H1 (cell line): ENCODE results near the gene PTPRF.

Source experiments
- EP300 ChIP-seq, 2 experiments: IDR thresholded peaks; 1 replicate in 1 of 2; 2 replicates in 1 of 2; pipeline ENCODE4 v1.6.1; 2011 to 2012; ENCODE audit warnings: low read depth in 2 of 2, low read length in 2 of 2, mild to moderate bottlenecking in 2 of 2, borderline replicate concordance in 1 of 2, inconsistent platforms in 1 of 2, moderate library complexity in 1 of 2
- EZH2 ChIP-seq: fragments of 200-600 bp; sonication (generic); IDR thresholded peaks from 2 replicates; pipeline ENCODE4 v1.7.1; 2012; ENCODE audit warnings: low read depth, mild to moderate bottlenecking, moderate library complexity, low read length, inconsistent platforms; ENCODE audit not compliant: severe bottlenecking
- FOSL1 ChIP-seq: IDR thresholded peaks from 2 replicates; pipeline ENCODE4 v1.6.1; 2011; ENCODE audit warnings: mild to moderate bottlenecking, low read depth, low read length, moderate library complexity; ENCODE audit not compliant: insufficient read depth
- JUN ChIP-seq: IDR thresholded peaks from 2 replicates; pipeline ENCODE4 v1.6.1; 2011; ENCODE audit warnings: low read depth, mild to moderate bottlenecking, improper control_type of control experiment, low read length
- MAFK ChIP-seq: IDR thresholded peaks from 2 replicates; pipeline ENCODE4 v1.6.1; 2012; ENCODE audit warnings: low read depth, mild to moderate bottlenecking, improper control_type of control experiment, low read length
- POLR2A ChIP-seq, 2 experiments: IDR thresholded peaks; 1 replicate in 1 of 2; 2 replicates in 1 of 2; pipeline ENCODE4 v1.6.1; 2011; ENCODE audit warnings: low read depth in 2 of 2, low read length in 2 of 2, mild to moderate bottlenecking in 2 of 2; ENCODE audit errors: control extremely low read depth in 1 of 2
- RNF2 ChIP-seq: fragments of 200-900, 300-1000 bp; sonication (generic); IDR thresholded peaks from 2 replicates; pipeline ENCODE4 v1.7.1; 2016; ENCODE audit warnings: borderline replicate concordance, low read depth, mild to moderate bottlenecking, antibody characterized with exemption, low read length; ENCODE audit not compliant: poor library complexity, severe bottlenecking; ENCODE audit errors: missing control alignments
- SIRT6 ChIP-seq: IDR thresholded peaks from one replicate; pipeline ENCODE4 v1.7.1; 2012; ENCODE audit warnings: low read length, inconsistent platforms
- SP1 ChIP-seq: IDR thresholded peaks from 2 replicates; pipeline ENCODE4 v1.6.1; 2011; ENCODE audit warnings: low read depth, low read length
- SP2 ChIP-seq: IDR thresholded peaks from 2 replicates; pipeline ENCODE4 v1.6.1; 2012; ENCODE audit warnings: mild to moderate bottlenecking, low read length, inconsistent platforms
- SUZ12 ChIP-seq: fragments of 200-600 bp; sonication (generic); IDR thresholded peaks from 2 replicates; pipeline ENCODE4 v1.6.1; 2012; ENCODE audit warnings: mild to moderate bottlenecking, inconsistent platforms, low read length, moderate library complexity, mixed read lengths
- TF ChIP-seq, protein P1 (sequence below), 3 experiments: IDR thresholded peaks; 1 replicate in 2 of 3; 2 replicates in 1 of 3; pipeline versions ENCODE4 v1.5.1 to v1.6.1; 2011; ENCODE audit warnings: low read length in 3 of 3, mild to moderate bottlenecking in 3 of 3, inconsistent platforms in 2 of 3, low read depth in 1 of 3, moderate library complexity in 1 of 3; ENCODE audit not compliant: insufficient read depth in 1 of 3; ENCODE audit errors: control extremely low read depth in 1 of 3
- TF ChIP-seq, protein P2 (sequence below): IDR thresholded peaks from 2 replicates; pipeline ENCODE4 v1.6.1; 2012; ENCODE audit warnings: inconsistent platforms
- TF ChIP-seq, protein P3 (sequence below): IDR thresholded peaks from 2 replicates; pipeline ENCODE4 v1.6.1; 2011; ENCODE audit warnings: low read length, improper control_type of control experiment

DNA sequence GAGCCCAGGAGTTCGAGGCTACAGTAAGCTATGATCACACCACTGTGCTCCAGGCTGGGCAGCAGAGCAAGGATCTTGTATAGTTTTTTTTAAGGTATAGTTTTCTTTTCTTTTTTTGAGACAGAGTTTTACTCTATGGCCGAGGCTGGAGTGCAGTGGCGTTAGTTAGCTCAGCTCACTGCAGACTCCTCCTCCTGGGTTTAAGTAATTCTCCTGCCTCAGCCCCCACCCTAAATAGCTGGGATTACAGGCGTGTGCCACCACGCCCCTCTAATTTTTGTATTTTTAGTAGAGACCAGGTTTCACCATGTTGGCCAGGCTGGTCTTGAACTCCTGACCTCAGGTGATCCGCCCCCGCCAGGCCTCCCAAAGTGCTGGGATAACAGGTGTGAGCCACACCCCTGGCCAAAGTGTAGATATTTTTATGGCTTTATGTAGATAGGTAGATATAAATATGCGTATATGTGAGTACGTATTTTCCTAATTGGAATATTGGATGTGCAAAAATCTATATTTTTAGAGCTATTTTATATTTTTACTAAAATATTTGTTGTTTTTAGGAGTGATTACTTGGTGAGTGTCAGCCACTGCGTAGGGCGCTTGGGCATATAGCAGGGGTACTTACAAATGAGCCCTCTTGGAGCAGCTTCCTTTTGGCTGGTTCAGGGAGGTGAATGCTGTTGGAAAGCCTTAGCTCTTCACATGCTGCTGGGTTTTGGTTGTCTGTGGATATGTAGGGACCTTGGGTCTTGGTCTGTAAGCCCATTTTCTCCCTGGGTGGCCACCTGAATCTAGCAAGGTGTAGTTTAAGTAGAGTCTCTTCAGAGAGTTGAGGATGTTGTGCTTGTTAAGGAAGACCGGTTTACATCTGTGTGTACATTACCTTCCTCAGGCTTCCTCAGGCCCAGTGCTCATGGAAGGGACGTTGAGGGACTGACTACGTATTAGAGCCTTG lies 128.8 kb downstream of the PTPRF start:
- TF ChIP-seq, protein P1, sequence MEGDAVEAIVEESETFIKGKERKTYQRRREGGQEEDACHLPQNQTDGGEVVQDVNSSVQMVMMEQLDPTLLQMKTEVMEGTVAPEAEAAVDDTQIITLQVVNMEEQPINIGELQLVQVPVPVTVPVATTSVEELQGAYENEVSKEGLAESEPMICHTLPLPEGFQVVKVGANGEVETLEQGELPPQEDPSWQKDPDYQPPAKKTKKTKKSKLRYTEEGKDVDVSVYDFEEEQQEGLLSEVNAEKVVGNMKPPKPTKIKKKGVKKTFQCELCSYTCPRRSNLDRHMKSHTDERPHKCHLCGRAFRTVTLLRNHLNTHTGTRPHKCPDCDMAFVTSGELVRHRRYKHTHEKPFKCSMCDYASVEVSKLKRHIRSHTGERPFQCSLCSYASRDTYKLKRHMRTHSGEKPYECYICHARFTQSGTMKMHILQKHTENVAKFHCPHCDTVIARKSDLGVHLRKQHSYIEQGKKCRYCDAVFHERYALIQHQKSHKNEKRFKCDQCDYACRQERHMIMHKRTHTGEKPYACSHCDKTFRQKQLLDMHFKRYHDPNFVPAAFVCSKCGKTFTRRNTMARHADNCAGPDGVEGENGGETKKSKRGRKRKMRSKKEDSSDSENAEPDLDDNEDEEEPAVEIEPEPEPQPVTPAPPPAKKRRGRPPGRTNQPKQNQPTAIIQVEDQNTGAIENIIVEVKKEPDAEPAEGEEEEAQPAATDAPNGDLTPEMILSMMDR (IDR thresholded peaks at IDR 0.05; ENCODE audit: control extremely low read depth in 1 of 3, insufficient read depth in 1 of 3, low read depth in 1 of 3, low read length in 3 of 3): no peak
- no peak for TF ChIP-seq POLR2A (IDR thresholded peaks at IDR 0.05; ENCODE audit: control extremely low read depth in 1 of 2, low read depth in 2 of 2, low read length in 2 of 2)
- TF ChIP-seq EP300 (IDR thresholded peaks at IDR 0.05; ENCODE audit: borderline replicate concordance in 1 of 2, low read depth in 2 of 2, low read length in 2 of 2): no peak
- no peak for TF ChIP-seq SIRT6
- no peak for TF ChIP-seq SUZ12
- no peak for TF ChIP-seq MAFK
- TF ChIP-seq, protein P2, sequence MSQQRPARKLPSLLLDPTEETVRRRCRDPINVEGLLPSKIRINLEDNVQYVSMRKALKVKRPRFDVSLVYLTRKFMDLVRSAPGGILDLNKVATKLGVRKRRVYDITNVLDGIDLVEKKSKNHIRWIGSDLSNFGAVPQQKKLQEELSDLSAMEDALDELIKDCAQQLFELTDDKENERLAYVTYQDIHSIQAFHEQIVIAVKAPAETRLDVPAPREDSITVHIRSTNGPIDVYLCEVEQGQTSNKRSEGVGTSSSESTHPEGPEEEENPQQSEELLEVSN: no peak
- no peak for TF ChIP-seq SP2
- no peak for TF ChIP-seq FOSL1
- no peak for TF ChIP-seq JUN
- TF ChIP-seq, protein P3, sequence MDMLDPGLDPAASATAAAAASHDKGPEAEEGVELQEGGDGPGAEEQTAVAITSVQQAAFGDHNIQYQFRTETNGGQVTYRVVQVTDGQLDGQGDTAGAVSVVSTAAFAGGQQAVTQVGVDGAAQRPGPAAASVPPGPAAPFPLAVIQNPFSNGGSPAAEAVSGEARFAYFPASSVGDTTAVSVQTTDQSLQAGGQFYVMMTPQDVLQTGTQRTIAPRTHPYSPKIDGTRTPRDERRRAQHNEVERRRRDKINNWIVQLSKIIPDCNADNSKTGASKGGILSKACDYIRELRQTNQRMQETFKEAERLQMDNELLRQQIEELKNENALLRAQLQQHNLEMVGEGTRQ: no peak
- no peak for TF ChIP-seq RNF2
- no peak for TF ChIP-seq SP1
- no peak for TF ChIP-seq EZH2
